GM21423 (cell line): ENCODE measurements around the gene ZSWIM6.
"Not testable (repeated sequence)": the region's sequence is repeated elsewhere in the genome, so short reads cannot be mapped to it uniquely, and the experiment has no call there.

Source experiments
- ATAC-seq: cut with Tn5 transposase; IDR thresholded peaks from one replicate; pipeline ENCODE4 v1.9.1; 2021; ENCODE audit warnings: mild to moderate bottlenecking, moderate library complexity; ENCODE audit not compliant: unreplicated experiment

ZSWIM6 gene

GRCh38 chr5:61405511-61406295, 73.6 kb downstream of the ZSWIM6 start:
- ATAC-seq = no peak

- not testable (repeated sequence) for ATAC-seq
Measured at GRCh38 chr5:61406497-61406896, 74.4 kb downstream of the ZSWIM6 start.

- ATAC-seq = no peak
Measured at GRCh38 chr5:61407706-61408270, 75.7 kb downstream of the ZSWIM6 start.

DNA sequence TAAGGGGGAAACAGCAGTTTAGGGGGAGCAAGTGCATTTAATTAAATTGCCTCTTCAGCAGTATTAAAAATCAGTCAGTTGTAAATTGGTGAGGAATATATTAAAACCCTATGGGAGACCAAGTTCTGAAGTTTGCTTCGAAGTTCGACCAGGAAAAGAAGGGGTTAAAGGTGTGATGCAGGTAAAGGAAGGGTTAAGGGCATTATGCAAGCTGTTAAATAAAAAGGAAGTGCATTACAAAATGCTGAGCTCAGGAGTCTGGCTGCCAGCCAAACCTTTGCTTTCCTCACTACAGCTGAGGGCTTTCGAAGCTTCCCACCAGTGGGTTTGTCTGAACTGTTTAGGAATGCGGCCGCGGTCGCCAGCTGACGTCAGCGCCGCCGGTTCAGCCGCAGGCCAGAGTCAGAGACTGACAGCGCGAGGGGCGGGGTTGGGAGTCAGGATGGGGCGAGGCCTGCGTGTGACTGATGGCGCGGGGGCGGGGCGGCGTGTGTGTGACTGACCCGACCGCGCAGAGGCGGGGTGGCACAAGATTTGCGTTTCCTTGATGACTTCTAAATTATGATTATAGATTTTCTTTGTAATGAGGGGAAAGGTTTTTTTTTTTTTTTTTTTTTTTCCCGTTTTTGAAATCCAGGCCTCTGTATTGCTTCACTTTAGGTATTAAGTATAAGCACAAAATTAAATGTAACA, 76.6 kb downstream of the ZSWIM6 start:
- ATAC-seq = peak; percentile 100

GRCh38 chr5:61409568-61409967, 77.5 kb downstream of the ZSWIM6 start:
- ATAC-seq = no peak

DNA sequence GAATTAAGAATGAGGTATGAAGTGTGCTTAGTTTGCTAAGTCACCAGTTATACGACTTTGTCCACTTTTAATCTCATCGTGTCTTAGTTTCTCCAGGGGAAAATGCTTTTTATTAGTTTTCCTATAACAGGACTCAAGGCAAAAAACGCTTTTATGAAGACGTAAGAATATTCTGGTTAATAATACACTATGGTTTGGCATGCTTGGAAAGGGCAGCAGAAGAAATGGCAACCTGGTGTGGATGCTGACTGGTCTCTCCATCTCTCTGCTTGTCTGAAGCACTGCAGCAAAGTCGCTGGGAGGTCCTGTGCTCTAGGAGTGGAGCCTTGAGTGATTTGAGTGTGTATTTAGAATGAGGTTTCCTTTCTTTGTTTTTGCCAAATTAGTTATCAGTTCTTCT, 78.8 kb downstream of the ZSWIM6 start:
- no peak for ATAC-seq

GRCh38 chr5:61412361-61412760, 80.3 kb downstream of the ZSWIM6 start:
- ATAC-seq = no peak

DNA sequence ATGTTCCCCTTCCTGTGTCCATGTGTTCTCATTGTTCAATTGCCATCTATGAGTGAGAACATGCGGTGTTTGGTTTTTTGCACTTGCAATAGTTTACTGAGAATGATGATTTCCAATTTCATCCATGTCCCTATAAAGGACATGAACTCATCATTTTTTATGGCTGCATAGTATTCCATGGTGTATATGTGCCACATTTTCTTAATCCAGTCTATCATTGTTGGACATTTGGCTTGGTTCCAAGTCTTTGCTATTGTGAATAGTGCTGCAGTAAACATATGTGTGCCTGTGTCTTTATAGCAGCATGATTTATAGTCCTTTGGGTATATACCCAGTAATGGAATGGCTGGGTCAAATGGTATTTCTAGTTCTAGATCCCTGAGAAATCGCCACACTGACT, 81.1 kb downstream of the ZSWIM6 start:
- ATAC-seq = not testable (repeated sequence)

DNA sequence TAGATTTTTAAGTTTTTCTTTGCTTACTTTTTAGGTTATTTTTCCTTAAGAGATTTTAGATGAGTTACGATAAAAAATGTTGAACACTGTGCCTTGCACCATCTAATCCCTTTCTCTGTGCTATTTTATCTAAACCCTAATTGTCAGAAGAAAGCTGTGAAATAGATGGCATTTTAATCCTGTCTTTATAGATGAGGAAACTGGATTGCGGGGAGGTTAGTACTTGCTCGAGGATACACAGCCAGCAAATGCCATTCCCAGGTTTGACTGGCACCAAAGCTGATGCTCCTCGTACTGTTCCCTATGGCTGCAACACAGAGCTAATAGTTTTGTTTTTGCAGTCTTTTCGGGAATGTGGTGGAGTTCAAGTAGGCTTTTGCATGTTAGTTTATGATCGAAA, 82.7 kb downstream of the ZSWIM6 start:
- no peak for ATAC-seq

- no peak for ATAC-seq
Measured at GRCh38 chr5:61416010-61416409, 84.0 kb downstream of the ZSWIM6 start.

GRCh38 chr5:61416420-61416819, 84.4 kb downstream of the ZSWIM6 start:
- no peak for ATAC-seq

DNA sequence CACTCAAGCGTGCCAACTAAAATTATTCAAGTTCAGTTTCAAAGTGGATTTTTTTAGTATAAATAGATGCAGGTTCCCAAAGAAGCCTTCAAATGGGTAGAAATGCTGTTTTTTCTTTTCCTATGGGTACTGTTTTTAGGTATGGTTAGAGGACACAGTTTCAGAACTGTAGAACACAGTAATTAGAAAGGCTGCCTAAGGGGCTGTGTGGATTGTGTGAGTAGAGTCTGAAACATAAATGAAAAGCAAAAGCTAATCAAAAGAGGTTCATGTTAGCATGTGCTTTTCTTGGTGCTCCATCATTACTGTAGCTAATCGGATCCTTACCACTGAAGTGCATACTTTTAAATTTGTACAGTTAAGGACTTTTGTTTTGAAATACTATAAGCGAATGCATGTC, 85.3 kb downstream of the ZSWIM6 start:
- ATAC-seq = no peak

DNA sequence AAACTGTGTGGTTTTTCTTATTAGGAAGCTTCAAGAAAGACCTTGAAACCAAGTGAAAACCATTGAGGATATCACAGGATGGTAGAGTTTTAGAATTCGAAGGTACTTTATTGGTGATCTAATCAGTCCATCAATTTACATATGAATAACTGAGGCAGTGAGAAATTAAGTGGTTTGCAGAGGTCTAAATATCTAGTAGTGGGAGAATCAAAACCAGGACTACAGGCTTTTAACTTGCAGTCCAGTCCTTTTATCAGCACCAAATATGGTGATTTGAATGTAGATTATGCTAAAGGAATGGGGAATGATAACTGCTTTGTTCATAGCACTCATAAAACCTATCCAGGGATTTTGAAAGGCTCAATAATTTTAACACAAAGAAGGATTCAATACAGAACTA, 85.8 kb downstream of the ZSWIM6 start:
- no peak for ATAC-seq

DNA sequence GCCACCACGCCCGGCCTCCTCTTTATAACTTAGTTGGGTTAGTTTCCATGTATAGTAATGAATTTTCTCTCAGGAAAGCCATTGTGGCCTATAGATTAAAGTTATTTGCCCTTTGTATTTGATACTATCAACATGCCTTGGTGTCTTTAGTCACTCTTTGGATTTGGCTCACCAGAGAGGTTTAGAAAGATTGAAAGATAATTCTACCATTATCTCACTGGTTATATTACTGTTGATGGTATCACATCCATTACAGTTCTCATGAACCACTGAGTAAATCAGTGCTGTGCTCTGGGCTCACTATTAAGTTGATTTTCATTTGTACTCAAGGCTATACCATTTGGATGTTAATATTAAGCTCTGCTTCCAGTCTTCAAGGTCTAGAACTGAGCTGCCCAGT, 87.0 kb downstream of the ZSWIM6 start:
- no peak for ATAC-seq

DNA sequence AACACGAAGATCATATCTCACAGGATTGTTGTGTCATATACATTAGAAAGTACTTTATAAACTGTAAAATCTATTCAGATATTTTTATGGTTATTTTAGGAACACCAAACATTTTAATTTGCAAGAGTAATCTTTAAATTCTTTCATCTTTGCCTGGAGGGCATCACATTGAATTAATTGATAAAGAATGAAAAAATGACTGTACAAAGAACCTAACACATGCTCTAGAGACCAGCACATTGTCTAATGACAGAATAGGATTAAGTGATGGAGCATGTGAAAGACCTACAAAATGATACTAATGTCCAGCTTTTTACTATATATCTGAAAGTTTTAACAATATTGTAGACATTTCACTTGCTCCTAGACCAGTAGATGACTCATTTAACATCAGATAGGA, 88.0 kb downstream of the ZSWIM6 start:
- no peak for ATAC-seq

- not testable (repeated sequence) for ATAC-seq
Measured at GRCh38 chr5:61421262-61421661, 89.2 kb downstream of the ZSWIM6 start.

DNA sequence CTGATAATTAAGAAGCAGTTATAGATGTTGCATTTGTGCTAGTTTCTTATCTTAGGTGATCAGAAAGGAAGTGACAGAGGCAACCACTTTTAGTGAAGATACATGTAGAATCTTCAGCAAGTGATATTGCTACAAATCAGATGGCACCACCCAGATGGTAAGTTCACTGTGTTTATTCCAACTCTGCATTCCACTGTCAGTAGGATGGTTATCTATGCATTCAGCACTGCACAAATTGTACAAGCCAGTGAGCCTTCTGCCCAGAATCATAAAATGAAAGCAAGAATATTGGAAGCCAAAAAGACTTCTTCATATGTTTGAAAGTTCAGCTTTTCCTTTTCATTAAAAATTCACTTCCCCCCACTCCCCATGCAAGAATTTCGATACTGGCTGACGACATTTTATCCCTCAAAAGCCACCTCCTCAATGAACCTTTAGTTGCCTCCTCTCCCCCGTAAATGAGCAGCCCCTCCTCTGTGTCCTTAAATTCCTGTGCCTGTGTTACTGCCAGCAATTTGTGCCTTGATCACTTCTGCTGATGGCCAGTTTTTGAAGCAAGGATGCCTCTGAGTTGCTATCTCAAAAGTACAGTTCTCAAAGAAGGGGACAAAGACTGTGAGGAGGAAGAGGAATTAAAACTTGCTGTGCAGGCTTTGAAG, 91.6 kb downstream of the ZSWIM6 start:
- ATAC-seq = no peak

DNA sequence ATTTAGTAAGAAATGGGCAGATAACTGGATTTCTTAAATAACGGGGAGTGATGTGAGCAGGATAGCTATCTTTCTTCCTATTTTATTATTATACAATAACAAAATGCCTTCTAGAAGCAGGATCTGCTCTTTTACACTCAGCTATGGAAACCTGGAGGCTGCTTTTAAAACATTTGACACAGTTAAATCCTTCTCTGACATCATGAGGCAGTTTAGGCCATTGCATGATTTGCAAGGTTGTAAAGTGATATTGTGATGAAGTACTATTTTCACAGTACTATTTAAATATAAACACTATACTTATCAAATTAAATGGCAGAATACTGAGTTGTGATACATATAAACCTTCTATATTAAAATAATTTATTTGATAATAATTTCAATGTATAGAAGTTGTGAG, 93.9 kb downstream of the ZSWIM6 start:
- no peak for ATAC-seq

GRCh38 chr5:61429906-61430305, 97.8 kb downstream of the ZSWIM6 start:
- ATAC-seq = no peak

- no peak for ATAC-seq
Measured at GRCh38 chr5:61431923-61432620, 100.0 kb downstream of the ZSWIM6 start.

DNA sequence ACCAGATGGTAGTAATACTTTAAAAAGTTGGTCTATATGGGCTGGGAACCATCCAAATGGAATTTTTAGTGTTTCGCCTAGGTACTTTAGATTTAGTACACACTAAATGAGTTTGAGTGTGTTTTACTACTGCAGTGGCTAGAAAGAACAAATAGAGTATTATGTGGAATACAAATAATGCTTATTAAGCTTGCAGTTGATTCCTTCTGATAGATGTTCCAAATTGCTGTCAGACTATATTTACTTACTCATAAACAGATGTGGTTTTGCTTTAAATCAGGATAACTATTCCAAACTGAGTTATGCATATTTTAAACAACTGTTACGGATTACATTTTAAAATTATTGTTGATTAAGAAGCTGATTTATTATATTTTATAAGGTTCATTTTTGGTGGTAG, 103.3 kb downstream of the ZSWIM6 start:
- ATAC-seq = no peak
